Transverse colon (tissue), 4 donors: ENCODE results near the gene ERVFRD-1. TPM values are rescaled to one million over a fixed set of nuclear protein-coding genes. Genes with fewer than 3 reads are reported as not detected.

Source experiments
- DNase-seq: peaks from one replicate; pipeline ENCODE4 v3.0.0-alpha.2; 2019
- H3K27ac ChIP-seq, 4 donors: fragments of 200-600 bp; sonication (generic); 2 replicates each; pipeline ENCODE4 v1.5.1; 2016 to 2018; ENCODE audit warnings: inconsistent platforms in 4 of 4
- H3K27me3 ChIP-seq: fragments of 200-600 bp; sonication (generic); 2 replicates; pipeline ENCODE4 v1.5.1; 2017; ENCODE audit warnings: inconsistent platforms
- H3K36me3 ChIP-seq, 4 donors: fragments of 200-600 bp; sonication (generic); 2 replicates each; pipeline ENCODE4 v1.5.1; 2017 to 2019; ENCODE audit warnings: inconsistent platforms in 4 of 4
- H3K4me1 ChIP-seq, 4 donors: fragments of 200-600 bp; sonication (generic); 2 replicates each; pipeline ENCODE4 v1.5.1; 2017 to 2020; ENCODE audit warnings: inconsistent platforms in 4 of 4
- H3K4me3 ChIP-seq, 4 donors: fragments of 200-600 bp; sonication (generic); 1 replicate in 1 of 4; 2 replicates in 3 of 4; pipeline versions ENCODE4 v1.5.1 to v1.6.1; 2017 to 2019; ENCODE audit warnings: inconsistent platforms in 4 of 4
- H3K9me3 ChIP-seq, 2 donors: fragments of 200-600 bp; sonication (generic); 2 replicates each; pipeline ENCODE4 v1.5.1; 2017 to 2019; ENCODE audit warnings: inconsistent platforms in 2 of 2
- EP300 ChIP-seq: sonication (generic); formaldehyde crosslinking; IDR thresholded peaks from one replicate; pipeline ENCODE4 v1.6.1; 2017; ENCODE audit warnings: antibody characterized with exemption, low read depth
- POLR2A ChIP-seq: fragments of 450-650 bp; IDR thresholded peaks from one replicate; pipeline ENCODE4 v1.6.1; 2016; ENCODE audit warnings: antibody characterized with exemption, mild to moderate bottlenecking, moderate library complexity
- POLR2AphosphoS5 ChIP-seq, 3 donors: sonication (generic); formaldehyde crosslinking; IDR thresholded peaks; one replicate each; pipeline ENCODE4 v1.6.1; 2016; ENCODE audit warnings: antibody characterized with exemption in 3 of 3
- WGBS, 2 donors: methylation state at CpG; one replicate each; pipeline ENCODE4 v1.1.5; 2018; ENCODE audit warnings: low coverage in 1 of 2; 5-methylcytosine and 5-hydroxymethylcytosine counted together
- in situ Hi-C, 4 donors: fragments of 200-750 bp; cut with MboI; loops; one replicate each; pipeline versions ENCODE4 v1.15.0 to v1.15.1; 2017; ENCODE audit warnings: low sequenced_read_pairs in 3 of 4, low pct_ligation_motif_present in 1 of 4, low pct_unique_long_range_greater_than_20kb in 1 of 4
- intact Hi-C: fragments of 100-400 bp; cut with DNase I; formaldehyde crosslinking; loops from one replicate; pipeline ENCODE4 v1.15.1; 2023; ENCODE audit warnings: low total_unique reads
- total RNA-seq, 4 donors: library from RNA; depleted of rRNA; stranded (reverse); fragments of >200 nt; gene quantifications; one replicate each; pipeline ENCODE4 v1.1.0, GENCODE V29; 2016
- TF ChIP-seq, protein P1 (sequence below), 5 experiments: fragments of 200-600 bp in 3 of 5; fragments of 450-650 bp in 2 of 5; sonication (generic) in 3 of 5; IDR thresholded peaks; 1 replicate in 2 of 5; 2 replicates in 3 of 5; pipeline ENCODE4 v1.5.1; 2016 to 2017; ENCODE audit warnings: antibody characterized with exemption in 5 of 5, inconsistent platforms in 3 of 5, mild to moderate bottlenecking in 2 of 5, moderate library complexity in 1 of 5

ERVFRD-1 gene
- total RNA-seq, 4 donors from 2014 or later = not detected

DNA sequence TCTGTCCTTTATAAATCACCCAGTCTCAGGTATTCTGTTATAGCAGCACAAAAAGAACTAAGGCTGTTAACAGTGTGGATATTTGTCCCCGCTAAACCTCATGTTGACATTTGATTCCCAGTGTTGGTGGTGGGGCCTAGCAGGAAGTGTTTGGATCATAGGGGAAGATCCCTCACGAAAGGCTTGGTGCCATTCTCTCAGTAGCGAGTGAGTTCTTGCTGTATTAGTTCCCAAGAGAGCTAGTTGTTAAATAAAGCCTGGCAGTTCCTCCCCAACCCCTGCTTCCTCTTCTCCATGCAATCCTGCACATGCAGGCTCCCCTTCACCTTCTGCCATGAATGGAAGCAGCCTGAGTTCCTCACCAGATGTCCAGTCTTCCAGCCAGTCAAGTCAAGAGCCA lies 29.8 kb upstream of the ERVFRD-1 start:
- Histone ChIP-seq H3K36me3 (no peaks in the 10 kb centered on the region), H3K9me3 (no peaks in the 10 kb centered on the region), H3K27me3 (no peaks in the 10 kb centered on the region), H3K27ac (no peak overlapping the region), H3K4me1 (peaks cover 0 to 6% (median 0%) of the 10 kb centered on the region in 4 donors), H3K4me3 (no peak overlapping the region)
- intact Hi-C loops = loop anchor here (5.0 kb wide), 1 partner anchor 356 kb away; no protein-coding TSS in a partner anchor
- no peak for DNase-seq
- WGBS, 2 donors = 86 to 94% methylated on average over 1 to 3 of the region's 3 CpGs
- TF ChIP-seq, protein P1, sequence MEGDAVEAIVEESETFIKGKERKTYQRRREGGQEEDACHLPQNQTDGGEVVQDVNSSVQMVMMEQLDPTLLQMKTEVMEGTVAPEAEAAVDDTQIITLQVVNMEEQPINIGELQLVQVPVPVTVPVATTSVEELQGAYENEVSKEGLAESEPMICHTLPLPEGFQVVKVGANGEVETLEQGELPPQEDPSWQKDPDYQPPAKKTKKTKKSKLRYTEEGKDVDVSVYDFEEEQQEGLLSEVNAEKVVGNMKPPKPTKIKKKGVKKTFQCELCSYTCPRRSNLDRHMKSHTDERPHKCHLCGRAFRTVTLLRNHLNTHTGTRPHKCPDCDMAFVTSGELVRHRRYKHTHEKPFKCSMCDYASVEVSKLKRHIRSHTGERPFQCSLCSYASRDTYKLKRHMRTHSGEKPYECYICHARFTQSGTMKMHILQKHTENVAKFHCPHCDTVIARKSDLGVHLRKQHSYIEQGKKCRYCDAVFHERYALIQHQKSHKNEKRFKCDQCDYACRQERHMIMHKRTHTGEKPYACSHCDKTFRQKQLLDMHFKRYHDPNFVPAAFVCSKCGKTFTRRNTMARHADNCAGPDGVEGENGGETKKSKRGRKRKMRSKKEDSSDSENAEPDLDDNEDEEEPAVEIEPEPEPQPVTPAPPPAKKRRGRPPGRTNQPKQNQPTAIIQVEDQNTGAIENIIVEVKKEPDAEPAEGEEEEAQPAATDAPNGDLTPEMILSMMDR (IDR thresholded peaks at IDR 0.05) = no peak
- no peak for TF ChIP-seq POLR2A
- no peak for TF ChIP-seq EP300
- TF ChIP-seq POLR2AphosphoS5 (IDR thresholded peaks at IDR 0.05) = no peak
- in situ Hi-C loops = loop anchor here (5.0 to 10.0 kb wide), 3 partner anchors 354 to 434 kb away; no protein-coding TSS in a partner anchor

DNA sequence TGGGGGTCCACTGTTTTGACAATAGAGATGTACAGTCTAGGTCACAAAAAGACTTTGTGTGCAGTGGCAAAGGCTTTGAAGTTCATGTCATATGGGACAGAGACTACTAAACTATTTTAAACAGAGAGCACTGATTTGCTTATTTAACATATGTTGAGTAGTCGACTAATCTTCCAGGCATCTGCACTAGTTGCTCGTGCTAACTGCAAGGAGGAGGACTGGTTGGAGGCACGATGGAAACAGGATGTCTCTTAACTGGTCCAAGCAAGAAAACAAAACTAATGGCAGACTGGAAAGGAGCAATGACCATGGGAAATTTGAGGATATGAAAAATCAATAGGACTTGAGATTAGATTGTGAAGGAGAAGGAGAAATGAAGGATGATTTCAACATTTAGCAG lies 28.5 kb upstream of the ERVFRD-1 start:
- no peak for DNase-seq
- in situ Hi-C loops = loop anchor here (5.0 to 10.0 kb wide), 3 partner anchors 355 to 435 kb away; no protein-coding TSS in a partner anchor
- H3K27ac ChIP-seq = no peak overlapping the region
- 64 to 79% methylated on average over 3 of the region's 3 CpGs for WGBS, 2 donors
- peaks cover 0 to 6% (median 0%) of the 10 kb centered on the region in 4 donors for H3K4me1 ChIP-seq
- H3K27me3 ChIP-seq = no peaks in the 10 kb centered on the region
- TF ChIP-seq POLR2AphosphoS5 (IDR thresholded peaks at IDR 0.05) = no peak
- TF ChIP-seq POLR2A = no peak
- TF ChIP-seq, protein P1 (IDR thresholded peaks at IDR 0.05) = no peak
- TF ChIP-seq EP300 = no peak
- intact Hi-C loops = loop anchor here (5.0 kb wide), 1 partner anchor 357 kb away; no protein-coding TSS in a partner anchor
- no peak overlapping the region for H3K4me3 ChIP-seq
- H3K9me3 ChIP-seq = no peaks in the 10 kb centered on the region
- peaks cover 0 to 4% (median 0%) of the 10 kb centered on the region in 4 donors for H3K36me3 ChIP-seq

DNA sequence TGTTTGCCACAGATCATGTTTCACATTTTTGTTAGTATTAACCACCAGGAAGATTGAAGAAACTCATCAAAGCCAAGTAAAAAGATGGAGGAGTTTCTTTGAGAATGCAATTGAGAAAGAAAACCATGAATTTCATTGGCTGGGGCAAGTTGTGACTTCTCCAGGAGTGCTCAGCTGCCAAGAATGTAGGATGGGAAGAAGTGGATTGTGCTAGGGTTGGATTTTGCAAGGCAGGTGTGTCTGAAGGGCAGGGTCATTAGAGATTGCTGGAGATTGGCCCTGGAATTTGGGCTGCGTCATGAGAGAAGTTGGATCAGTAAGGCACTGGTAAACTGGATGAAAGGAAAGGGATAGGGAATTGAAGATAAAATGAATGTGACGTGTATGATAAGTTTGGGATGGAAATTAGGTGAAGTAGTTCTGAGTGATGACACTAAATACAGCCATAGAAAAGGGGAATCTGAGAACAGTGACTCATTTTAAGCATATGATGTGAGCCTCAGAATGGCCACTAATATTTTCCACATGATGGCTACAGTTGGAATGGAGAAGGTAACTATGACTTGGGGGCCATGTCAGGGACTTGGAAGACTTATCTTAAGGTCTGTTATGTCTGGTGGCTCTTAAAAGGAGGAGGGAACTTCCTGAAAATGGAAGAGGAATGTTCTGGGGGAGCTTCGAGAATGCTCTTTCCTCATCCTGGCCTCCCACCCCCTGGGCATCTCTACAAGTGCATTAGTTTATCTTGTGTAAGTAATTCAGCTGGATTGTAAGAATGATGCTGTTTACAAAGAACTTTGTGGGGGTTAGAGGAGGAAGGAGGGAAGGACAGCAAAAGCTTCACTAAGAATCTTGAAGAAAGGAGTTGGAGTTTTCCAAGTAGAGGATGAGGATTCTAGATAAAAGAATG lies 27.8 kb upstream of the ERVFRD-1 start:
- in situ Hi-C loops (no loop called here), intact Hi-C loops (no loop called here)
- Histone ChIP-seq H3K9me3 (no peaks in the 10 kb centered on the region), H3K36me3 (peaks cover 0 to 11% (median 0%) of the 10 kb centered on the region in 4 donors), H3K27me3 (no peaks in the 10 kb centered on the region), H3K4me1 (peaks cover 0 to 2% (median 0%) of the 10 kb centered on the region in 4 donors), H3K4me3 (no peak overlapping the region), H3K27ac (no peak overlapping the region)
- no peak for DNase-seq
- 83 to 90% methylated on average over 3 of the region's 3 CpGs for WGBS, 2 donors
- TF ChIP-seq EP300 (no peak), POLR2AphosphoS5 (IDR thresholded peaks at IDR 0.05) (no peak), POLR2A (no peak)
- TF ChIP-seq, protein P1 (IDR thresholded peaks at IDR 0.05) = no peak

DNA sequence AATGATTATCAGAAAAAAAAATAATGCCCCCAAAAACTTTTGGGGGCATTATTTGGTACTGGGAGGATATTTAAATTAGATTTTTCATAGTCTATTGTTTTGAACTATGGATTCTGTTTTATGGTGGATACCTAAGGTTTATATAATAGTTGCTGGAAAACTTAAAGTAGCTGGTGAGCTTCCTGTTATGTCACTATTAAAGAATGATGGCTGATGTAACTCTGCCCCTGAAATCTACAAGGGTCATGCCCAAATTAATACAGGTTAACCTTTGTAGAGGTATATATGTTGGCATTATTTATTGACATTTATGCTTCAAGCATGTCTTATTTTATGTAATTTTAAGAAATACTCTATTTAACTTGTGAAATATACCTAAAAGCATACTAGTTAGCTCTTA lies 25.3 kb upstream of the ERVFRD-1 start:
- no peaks in the 10 kb centered on the region for H3K9me3 ChIP-seq
- no peak overlapping the region for H3K4me3 ChIP-seq
- no peak for TF ChIP-seq POLR2AphosphoS5 (IDR thresholded peaks at IDR 0.05)
- TF ChIP-seq POLR2A = no peak
- TF ChIP-seq EP300 = no peak
- TF ChIP-seq, protein P1 (IDR thresholded peaks at IDR 0.05) = no peak
- no peaks in the 10 kb centered on the region for H3K27me3 ChIP-seq
- H3K36me3 ChIP-seq = peaks cover 0 to 11% (median 0%) of the 10 kb centered on the region in 4 donors
- in situ Hi-C loops (no loop called here), intact Hi-C loops (no loop called here)
- no peaks in the 10 kb centered on the region for H3K4me1 ChIP-seq
- DNase-seq = no peak
- H3K27ac ChIP-seq = no peak overlapping the region
